HepG2 (cell line): ENCODE results near the gene BRIP1.

Experiments used
- ASH2L ChIP-seq: fragments of 300-600, 200-600 bp; sonication (generic); IDR thresholded peaks from 2 replicates; pipeline ENCODE4 v1.7.0; 2017; ENCODE audit warnings: low read depth, mild to moderate bottlenecking, moderate library complexity, mixed read lengths, low read length; ENCODE audit not compliant: insufficient read length
- CHD4 ChIP-seq: fragments of 200-600 bp; sonication (generic); IDR thresholded peaks from 2 replicates; pipeline ENCODE4 v1.7.0; 2017; ENCODE audit warnings: mild to moderate bottlenecking, low read length, borderline replicate concordance
- DBP ChIP-seq: sonication (generic); formaldehyde crosslinking; IDR thresholded peaks from 2 replicates; pipeline ENCODE4 v1.4.0; 2020; ENCODE audit warnings: missing genetic modification reagents; ENCODE audit errors: not compliant biosample characterization
- TCF12 ChIP-seq, 2 experiments: fragments of 450-650 bp in 1 of 2; sonication (generic) in 1 of 2; formaldehyde crosslinking in 1 of 2; IDR thresholded peaks; 2 replicates each; pipeline versions ENCODE4 v1.6.1 to v1.8.0; 2017 to 2022; ENCODE audit warnings: antibody characterized with exemption in 1 of 2, mild to moderate bottlenecking in 1 of 2, missing genetic modification reagents in 1 of 2, moderate library complexity in 1 of 2
- ZBTB8A ChIP-seq: sonication (generic); formaldehyde crosslinking; IDR thresholded peaks from 2 replicates; pipeline ENCODE4 v1.4.0; 2020; ENCODE audit warnings: mild to moderate bottlenecking, low read depth, missing genetic modification reagents, borderline replicate concordance
- ZFP1 ChIP-seq: IDR thresholded peaks from 2 replicates; pipeline ENCODE4 v1.6.1; 2016
- ZNF280D ChIP-seq: sonication (generic); formaldehyde crosslinking; IDR thresholded peaks from 2 replicates; pipeline ENCODE4 v1.5.1; 2020; ENCODE audit warnings: mild to moderate bottlenecking, missing genetic modification reagents
- TF ChIP-seq, protein P1 (sequence below): sonication (generic); formaldehyde crosslinking; IDR thresholded peaks from 2 replicates; pipeline ENCODE4 v1.5.1; 2020; ENCODE audit warnings: missing genetic modification reagents, mild to moderate bottlenecking, borderline replicate concordance
- TF ChIP-seq, protein P2 (sequence below): sonication (generic); formaldehyde crosslinking; IDR thresholded peaks from 2 replicates; pipeline ENCODE4 v1.5.0; 2020; ENCODE audit warnings: mild to moderate bottlenecking, missing genetic modification reagents, moderate library complexity
- TF ChIP-seq, protein P3 (sequence below): sonication (generic); formaldehyde crosslinking; IDR thresholded peaks from 2 replicates; pipeline ENCODE4 v1.5.1; 2020; ENCODE audit warnings: mild to moderate bottlenecking, missing genetic modification reagents, moderate library complexity

DNA sequence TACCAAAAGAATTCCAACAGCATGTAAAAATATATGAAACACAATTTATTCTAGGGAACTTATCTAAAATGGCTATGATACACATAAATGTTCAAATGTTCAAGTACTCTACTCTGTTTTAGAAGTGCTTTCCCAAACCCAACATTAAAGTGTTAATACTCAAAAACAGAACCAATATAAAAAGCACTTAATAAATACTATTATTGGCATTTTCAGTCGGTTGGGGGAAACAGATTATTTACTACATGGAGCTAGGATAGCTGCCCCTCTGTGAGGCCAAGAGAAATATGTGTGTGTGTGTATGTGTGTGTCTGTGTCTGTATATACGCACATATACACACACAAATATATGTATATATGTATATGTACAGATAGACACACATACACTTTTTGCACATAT lies 32.1 kb upstream of the BRIP1 start:
- no peak for TF ChIP-seq ASH2L
- TF ChIP-seq, protein P1, sequence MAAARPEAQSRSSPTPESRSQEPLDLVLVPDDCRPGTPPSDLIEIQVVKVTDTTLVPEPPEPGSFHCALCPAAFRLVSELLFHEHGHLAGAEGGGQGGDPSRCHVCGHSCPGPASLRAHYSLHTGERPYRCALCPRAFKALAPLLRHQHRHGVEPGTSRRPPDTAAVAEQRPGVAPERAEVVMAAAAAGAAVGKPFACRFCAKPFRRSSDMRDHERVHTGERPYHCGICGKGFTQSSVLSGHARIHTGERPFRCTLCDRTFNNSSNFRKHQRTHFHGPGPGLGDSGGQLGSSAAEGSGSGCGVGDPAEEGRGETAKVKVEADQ (CRISPR knock-in tag) = no peak
- no peak for TF ChIP-seq ZBTB8A (CRISPR knock-in tag)
- no peak for TF ChIP-seq CHD4
- TF ChIP-seq, protein P2, sequence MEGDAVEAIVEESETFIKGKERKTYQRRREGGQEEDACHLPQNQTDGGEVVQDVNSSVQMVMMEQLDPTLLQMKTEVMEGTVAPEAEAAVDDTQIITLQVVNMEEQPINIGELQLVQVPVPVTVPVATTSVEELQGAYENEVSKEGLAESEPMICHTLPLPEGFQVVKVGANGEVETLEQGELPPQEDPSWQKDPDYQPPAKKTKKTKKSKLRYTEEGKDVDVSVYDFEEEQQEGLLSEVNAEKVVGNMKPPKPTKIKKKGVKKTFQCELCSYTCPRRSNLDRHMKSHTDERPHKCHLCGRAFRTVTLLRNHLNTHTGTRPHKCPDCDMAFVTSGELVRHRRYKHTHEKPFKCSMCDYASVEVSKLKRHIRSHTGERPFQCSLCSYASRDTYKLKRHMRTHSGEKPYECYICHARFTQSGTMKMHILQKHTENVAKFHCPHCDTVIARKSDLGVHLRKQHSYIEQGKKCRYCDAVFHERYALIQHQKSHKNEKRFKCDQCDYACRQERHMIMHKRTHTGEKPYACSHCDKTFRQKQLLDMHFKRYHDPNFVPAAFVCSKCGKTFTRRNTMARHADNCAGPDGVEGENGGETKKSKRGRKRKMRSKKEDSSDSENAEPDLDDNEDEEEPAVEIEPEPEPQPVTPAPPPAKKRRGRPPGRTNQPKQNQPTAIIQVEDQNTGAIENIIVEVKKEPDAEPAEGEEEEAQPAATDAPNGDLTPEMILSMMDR = no peak
- no peak for TF ChIP-seq TCF12 (IDR thresholded peaks at IDR 0.05)
- TF ChIP-seq TCF12 (CRISPR knock-in tag; IDR thresholded peaks at IDR 0.05) = no peak
- TF ChIP-seq, protein P3, sequence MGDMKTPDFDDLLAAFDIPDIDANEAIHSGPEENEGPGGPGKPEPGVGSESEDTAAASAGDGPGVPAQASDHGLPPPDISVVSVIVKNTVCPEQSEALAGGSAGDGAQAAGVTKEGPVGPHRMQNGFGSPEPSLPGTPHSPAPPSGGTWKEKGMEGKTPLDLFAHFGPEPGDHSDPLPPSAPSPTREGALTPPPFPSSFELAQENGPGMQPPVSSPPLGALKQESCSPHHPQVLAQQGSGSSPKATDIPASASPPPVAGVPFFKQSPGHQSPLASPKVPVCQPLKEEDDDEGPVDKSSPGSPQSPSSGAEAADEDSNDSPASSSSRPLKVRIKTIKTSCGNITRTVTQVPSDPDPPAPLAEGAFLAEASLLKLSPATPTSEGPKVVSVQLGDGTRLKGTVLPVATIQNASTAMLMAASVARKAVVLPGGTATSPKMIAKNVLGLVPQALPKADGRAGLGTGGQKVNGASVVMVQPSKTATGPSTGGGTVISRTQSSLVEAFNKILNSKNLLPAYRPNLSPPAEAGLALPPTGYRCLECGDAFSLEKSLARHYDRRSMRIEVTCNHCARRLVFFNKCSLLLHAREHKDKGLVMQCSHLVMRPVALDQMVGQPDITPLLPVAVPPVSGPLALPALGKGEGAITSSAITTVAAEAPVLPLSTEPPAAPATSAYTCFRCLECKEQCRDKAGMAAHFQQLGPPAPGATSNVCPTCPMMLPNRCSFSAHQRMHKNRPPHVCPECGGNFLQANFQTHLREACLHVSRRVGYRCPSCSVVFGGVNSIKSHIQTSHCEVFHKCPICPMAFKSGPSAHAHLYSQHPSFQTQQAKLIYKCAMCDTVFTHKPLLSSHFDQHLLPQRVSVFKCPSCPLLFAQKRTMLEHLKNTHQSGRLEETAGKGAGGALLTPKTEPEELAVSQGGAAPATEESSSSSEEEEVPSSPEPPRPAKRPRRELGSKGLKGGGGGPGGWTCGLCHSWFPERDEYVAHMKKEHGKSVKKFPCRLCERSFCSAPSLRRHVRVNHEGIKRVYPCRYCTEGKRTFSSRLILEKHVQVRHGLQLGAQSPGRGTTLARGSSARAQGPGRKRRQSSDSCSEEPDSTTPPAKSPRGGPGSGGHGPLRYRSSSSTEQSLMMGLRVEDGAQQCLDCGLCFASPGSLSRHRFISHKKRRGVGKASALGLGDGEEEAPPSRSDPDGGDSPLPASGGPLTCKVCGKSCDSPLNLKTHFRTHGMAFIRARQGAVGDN = no peak
- no peak for TF ChIP-seq DBP (CRISPR knock-in tag)
- no peak for TF ChIP-seq ZNF280D (CRISPR knock-in tag)
- TF ChIP-seq ZFP1 (CRISPR knock-in tag) = no peak
